ENCODE data around the gene POLDIP2.

POLDIP2 gene

GRCh38 chr17:28368306-28368831, 11.0 kb upstream of the POLDIP2 start:
- 0 out of 2 replicates have a peak, but pooled peaks cover 4% of the 10 kb centered on the region for H3K4me1 ChIP-seq (ENCODE audit: low read length)
- no peak overlapping the region for H3K9ac ChIP-seq (ENCODE audit: low read length)
- no peaks in the 10 kb centered on the region for H3K79me2 ChIP-seq (ENCODE audit: low read length)

GRCh38 chr17:28367641-28368305, 10.4 kb upstream of the POLDIP2 start:
- no peaks in the 10 kb centered on the region for H3K27me3 ChIP-seq (replicated peaks; ENCODE audit: insufficient read depth, low read length)
- no peaks in the 10 kb centered on the region for H4K20me1 ChIP-seq (ENCODE audit: insufficient read depth, low read length)
- H3K79me2 ChIP-seq (ENCODE audit: low read length), result no peaks in the 10 kb centered on the region
- H3K9me2 ChIP-seq (replicated peaks; ENCODE audit: insufficient read depth, low read length), result no peaks in the 10 kb centered on the region
- no peak overlapping the region for H3K4me3 ChIP-seq (ENCODE audit: low read length)
- no peak overlapping the region for H2AFZ ChIP-seq (ENCODE audit: low read length)
- H3K9ac ChIP-seq (ENCODE audit: low read length), result no peak overlapping the region
- DNase-seq, result no peak
- no peaks in the 10 kb centered on the region for H3K36me3 ChIP-seq (replicated peaks; ENCODE audit: insufficient read depth, low read length)
- H3K27ac ChIP-seq (ENCODE audit: low read length), result no peak overlapping the region
- H3K4me2 ChIP-seq (ENCODE audit: low read depth, low read length), result no peak overlapping the region
- 0 out of 2 replicates have a peak, but pooled peaks cover 4% of the 10 kb centered on the region for H3K4me1 ChIP-seq (ENCODE audit: low read length)
- TF ChIP-seq CTCF (IDR thresholded peaks at IDR 0.05; ENCODE audit: low read length), result no peak
- no peak for TF ChIP-seq EZH2phosphoT487 (IDR thresholded peaks at IDR 0.05; ENCODE audit: low read length)
- no peak for TF ChIP-seq EZH2 (optimal IDR thresholded peaks at IDR 0.05; ENCODE audit: low read depth, low read length)
- H3K9me3 ChIP-seq (replicated peaks; ENCODE audit: insufficient read depth, low read length), result no peaks in the 10 kb centered on the region
- peaks cover 15% of the 10 kb centered on the region for H3F3A ChIP-seq (ENCODE audit: insufficient read depth, low read length)

More at GRCh38 chr17:28368306-28368831, 11.0 kb upstream of the POLDIP2 start:
- no peak for DNase-seq
- Histone ChIP-seq H3K4me2 (ENCODE audit: low read depth, low read length) (no peak overlapping the region), H3K27me3 (replicated peaks; ENCODE audit: insufficient read depth, low read length) (no peaks in the 10 kb centered on the region), H3K36me3 (replicated peaks; ENCODE audit: insufficient read depth, low read length) (no peaks in the 10 kb centered on the region), H3K27ac (ENCODE audit: low read length) (no peak overlapping the region), H3K4me3 (ENCODE audit: low read length) (no peak overlapping the region), H4K20me1 (ENCODE audit: insufficient read depth, low read length) (no peaks in the 10 kb centered on the region), H2AFZ (ENCODE audit: low read length) (no peak overlapping the region), H3F3A (ENCODE audit: insufficient read depth, low read length) (peaks cover 15% of the 10 kb centered on the region), H3K9me3 (replicated peaks; ENCODE audit: insufficient read depth, low read length) (no peaks in the 10 kb centered on the region), H3K9me2 (replicated peaks; ENCODE audit: insufficient read depth, low read length) (no peaks in the 10 kb centered on the region)
- TF ChIP-seq EZH2phosphoT487 (IDR thresholded peaks at IDR 0.05; ENCODE audit: low read length), result no peak
- no peak for TF ChIP-seq CTCF (IDR thresholded peaks at IDR 0.05; ENCODE audit: low read length)
- no peak for TF ChIP-seq EZH2 (optimal IDR thresholded peaks at IDR 0.05; ENCODE audit: low read depth, low read length)

- Histone ChIP-seq H3K27me3 (replicated peaks; ENCODE audit: insufficient read depth, low read length) (no peaks in the 10 kb centered on the region), H3K4me1 (ENCODE audit: low read length) (0 out of 2 replicates have a peak, but pooled peaks cover 4% of the 10 kb centered on the region), H3K9me2 (replicated peaks; ENCODE audit: insufficient read depth, low read length) (no peaks in the 10 kb centered on the region), H3K36me3 (replicated peaks; ENCODE audit: insufficient read depth, low read length) (no peaks in the 10 kb centered on the region; the same call in 1 of the 2 replicates), H3K27ac (ENCODE audit: low read length) (no peak overlapping the region), H3K79me2 (ENCODE audit: low read length) (no peaks in the 10 kb centered on the region), H3K9ac (ENCODE audit: low read length) (no peak overlapping the region), H4K20me1 (ENCODE audit: insufficient read depth, low read length) (no peaks in the 10 kb centered on the region), H3F3A (ENCODE audit: insufficient read depth, low read length) (peaks cover 12% of the 10 kb centered on the region), H3K4me3 (ENCODE audit: low read length) (no peak overlapping the region), H2AFZ (ENCODE audit: low read length) (no peak overlapping the region), H3K4me2 (ENCODE audit: low read depth, low read length) (no peak overlapping the region), H3K9me3 (replicated peaks; ENCODE audit: insufficient read depth, low read length) (no peaks in the 10 kb centered on the region)
- TF ChIP-seq CTCF (IDR thresholded peaks at IDR 0.05; ENCODE audit: low read length) (no peak), EZH2 (optimal IDR thresholded peaks at IDR 0.05; ENCODE audit: low read depth, low read length) (no peak), EZH2phosphoT487 (IDR thresholded peaks at IDR 0.05; ENCODE audit: low read length) (no peak)
- no peak for DNase-seq
Observed at GRCh38 chr17:28366605-28367004, 9.3 kb upstream of the POLDIP2 start.
